Stimulated activated CD4-positive, alpha-beta T cell treated with anti-CD3 and anti-CD28 coated beads, Interleukin-1b, Interleukin-23, amount 100 ng/mL, for 24 hours (primary cell): ENCODE data around the gene CELF1.

Experiments used
- DNase-seq, 4 experiments: peaks; one replicate each; pipeline ENCODE4 v3.0.0-alpha.2; 2020; ENCODE audit warnings: low read depth in 4 of 4, low spot score in 1 of 4

CELF1 gene

GRCh38 chr11:47511917-47512316 lies 41.0 kb downstream of the CELF1 start:
- DNase-seq = no peak

DNA sequence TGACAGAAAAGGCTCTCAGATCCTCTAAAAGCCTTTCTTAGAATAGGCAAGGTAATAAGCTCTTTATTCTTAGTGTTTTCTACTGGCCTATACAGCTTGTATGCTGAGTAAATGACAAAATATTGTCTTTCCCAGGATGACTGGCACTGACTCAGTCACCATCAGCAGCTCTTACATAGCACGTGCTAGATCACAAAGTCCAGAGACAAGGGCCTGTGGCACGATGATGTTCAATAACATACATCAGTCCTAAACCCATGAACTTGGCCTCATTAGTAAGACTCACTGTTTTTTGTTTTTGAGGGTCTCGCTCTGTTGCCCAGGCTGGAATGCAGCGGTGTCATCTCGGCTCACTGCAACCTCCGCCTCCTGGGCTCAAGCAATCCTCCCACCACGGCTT lies 42.7 kb downstream of the CELF1 start:
- no peak for DNase-seq

GRCh38 chr11:47509077-47509536 lies 43.8 kb downstream of the CELF1 start:
- DNase-seq = no peak

DNA sequence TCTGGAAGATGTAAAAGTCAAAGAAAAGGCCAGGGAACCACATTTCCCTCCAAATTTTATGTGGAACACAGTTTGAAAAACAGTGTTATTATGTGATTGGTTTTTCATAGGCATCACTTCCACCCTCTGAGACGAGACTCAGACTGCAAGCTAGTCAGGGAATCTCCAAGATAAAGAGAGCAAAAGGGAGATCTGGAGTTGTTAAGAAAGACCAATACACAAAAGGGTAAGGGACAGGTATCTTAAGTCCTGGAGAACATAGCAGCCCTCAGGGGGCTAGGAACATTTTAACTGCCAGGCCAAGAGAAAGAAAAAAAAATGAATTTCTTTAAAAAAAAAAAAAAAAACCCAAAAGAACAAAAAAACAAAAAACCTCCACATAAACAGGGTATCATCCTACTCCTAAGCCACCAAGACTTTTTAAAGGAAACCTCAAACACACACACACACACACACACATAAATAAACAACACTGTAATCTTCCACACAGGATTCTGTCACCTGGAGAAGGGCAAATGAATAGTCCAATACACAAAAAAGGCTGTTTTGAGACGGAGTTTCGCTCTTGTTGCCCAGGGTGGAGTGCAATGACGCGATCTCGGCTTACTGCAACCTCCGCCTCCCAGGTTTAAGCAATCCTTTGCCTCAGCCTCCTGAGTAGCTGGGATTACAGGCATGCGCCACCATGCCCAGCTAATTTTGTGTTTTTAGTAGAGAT lies 44.5 kb downstream of the CELF1 start:
- no peak for DNase-seq

- DNase-seq = no peak
Measured at GRCh38 chr11:47507563-47508239, 45.2 kb downstream of the CELF1 start.

DNA sequence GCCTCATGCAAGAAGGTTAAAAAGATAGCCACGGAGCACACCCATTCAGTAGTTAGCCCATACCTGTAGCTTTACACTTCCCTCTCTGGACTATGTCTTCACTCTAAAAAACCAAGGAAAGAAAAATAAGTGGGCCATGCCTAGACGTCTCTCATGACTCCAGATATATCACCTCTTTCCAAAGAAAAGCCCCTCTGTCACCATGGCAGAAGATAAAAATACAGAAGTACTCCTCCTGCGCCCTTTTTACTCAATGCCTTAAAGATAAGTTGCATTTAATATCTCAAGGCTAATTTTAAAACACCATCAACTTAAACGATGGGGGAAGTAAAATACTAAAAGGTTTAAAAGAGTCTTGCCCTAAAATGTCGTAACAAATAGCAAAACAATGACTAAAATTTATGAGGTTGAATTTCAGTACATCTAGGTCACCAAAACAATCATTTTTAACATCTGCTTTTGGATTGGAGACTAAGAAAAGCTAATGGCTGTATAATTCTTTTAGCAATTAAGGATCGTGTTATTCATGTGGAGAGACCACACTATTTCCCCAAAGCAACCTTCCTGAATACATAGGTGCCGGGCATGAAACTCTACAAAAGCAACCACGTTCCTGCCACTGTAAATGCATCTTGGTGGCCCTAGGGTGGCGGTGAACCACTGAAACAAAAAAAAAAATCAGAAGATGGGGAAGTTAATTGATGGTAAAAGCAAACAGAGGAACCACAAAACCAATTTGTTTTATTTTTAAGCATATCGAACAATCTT lies 46.0 kb downstream of the CELF1 start:
- no peak for DNase-seq

GRCh38 chr11:47506373-47506772 lies 46.6 kb downstream of the CELF1 start:
- DNase-seq = no peak

- no peak for DNase-seq
Measured at GRCh38 chr11:47504910-47505309, 48.0 kb downstream of the CELF1 start.

DNA sequence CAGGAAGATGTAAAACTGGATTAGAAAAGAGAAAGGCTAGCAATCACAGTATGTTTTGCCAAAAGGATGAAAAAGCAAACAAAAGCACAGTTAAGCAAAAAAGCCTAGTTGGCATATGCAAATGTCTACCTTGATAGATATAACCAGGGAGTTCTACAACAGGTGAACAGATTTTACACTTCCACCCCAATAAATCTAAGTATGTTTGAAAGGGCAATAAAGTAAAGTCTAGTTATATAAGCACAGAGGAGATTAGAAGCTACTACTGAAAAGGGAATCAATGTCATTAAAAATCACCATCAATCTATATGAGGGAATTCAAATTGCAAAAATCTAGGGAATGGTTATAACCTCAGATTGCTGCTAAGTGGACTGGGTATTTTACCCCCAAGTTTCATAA lies 49.7 kb downstream of the CELF1 start:
- no peak for DNase-seq

DNA sequence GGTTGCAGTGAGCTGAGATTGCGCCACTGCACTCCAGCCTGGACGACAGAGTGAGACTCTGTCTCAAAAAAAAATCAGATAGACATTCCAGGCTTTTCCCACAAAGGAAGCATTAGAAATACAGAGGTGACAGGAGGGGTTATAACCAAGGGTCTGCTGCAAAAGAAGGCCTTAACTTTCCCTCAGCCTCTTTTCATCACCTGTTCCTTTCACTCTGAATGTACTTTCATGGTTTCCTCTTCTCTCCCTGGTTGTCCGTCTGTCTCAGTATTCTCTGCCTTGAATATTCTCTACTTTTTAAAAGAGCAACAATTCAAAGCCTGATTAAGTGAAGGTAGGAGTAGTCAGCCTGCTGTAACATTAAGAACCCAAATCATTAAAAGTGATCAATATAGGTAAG lies 50.2 kb downstream of the CELF1 start:
- DNase-seq = no peak

GRCh38 chr11:47501101-47501500 lies 51.8 kb downstream of the CELF1 start:
- no peak for DNase-seq

DNA sequence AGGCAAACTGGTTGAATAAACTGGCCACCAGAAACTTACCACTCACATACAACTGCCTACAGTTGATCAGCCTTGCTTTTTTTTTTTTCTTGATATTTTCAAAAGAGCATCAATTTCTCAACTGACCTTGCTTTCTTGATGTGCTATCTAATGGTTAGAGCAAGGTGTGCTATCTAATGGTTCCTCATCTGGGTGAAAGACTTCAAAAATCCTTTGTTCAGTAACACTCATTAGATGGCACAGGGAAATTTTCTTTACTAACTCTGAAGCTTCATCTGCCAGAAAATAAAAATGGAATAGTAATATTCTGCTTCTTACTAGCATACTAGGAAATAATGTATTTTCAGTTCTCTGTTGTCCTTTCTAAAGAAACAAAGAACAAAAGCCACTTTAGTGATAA lies 52.8 kb downstream of the CELF1 start:
- DNase-seq = no peak

GRCh38 chr11:47499614-47500013 lies 53.3 kb downstream of the CELF1 start:
- no peak for DNase-seq

- DNase-seq = no peak
Measured at GRCh38 chr11:47499161-47499560, 53.8 kb downstream of the CELF1 start.

DNA sequence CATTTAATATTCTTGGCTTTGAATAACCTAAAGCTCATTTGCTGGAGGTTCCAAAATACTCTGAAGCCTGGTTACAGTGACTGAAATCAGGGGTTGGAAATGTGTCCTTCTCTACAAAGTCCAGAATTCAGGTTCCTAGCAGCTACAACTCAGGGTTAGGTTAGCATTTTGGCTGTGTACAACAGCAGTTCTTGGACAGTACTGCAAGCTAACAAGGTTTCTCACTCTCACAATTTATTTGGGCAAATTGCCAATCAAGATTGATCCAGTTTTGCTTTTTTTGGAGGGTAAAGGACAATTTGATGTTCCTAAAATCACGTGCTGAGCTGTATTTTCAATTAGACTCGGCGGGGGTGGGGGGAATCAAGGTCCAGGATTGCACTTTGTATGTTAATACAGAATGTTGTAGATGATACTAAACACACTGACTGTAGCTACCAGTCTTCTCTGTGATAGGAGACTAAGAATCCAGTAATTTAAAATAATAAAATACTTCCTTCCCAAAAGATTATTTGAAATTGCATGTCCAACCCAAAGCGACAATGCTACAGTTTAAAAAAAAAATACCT lies 54.3 kb downstream of the CELF1 start:
- DNase-seq = no peak

GRCh38 chr11:47498149-47498548 lies 54.8 kb downstream of the CELF1 start:
- DNase-seq = no peak

GRCh38 chr11:47496808-47497207 lies 56.1 kb downstream of the CELF1 start:
- DNase-seq = no peak

GRCh38 chr11:47495856-47496217 lies 57.1 kb downstream of the CELF1 start:
- DNase-seq = no peak

GRCh38 chr11:47495011-47495855 lies 57.7 kb downstream of the CELF1 start:
- no peak for DNase-seq

DNA sequence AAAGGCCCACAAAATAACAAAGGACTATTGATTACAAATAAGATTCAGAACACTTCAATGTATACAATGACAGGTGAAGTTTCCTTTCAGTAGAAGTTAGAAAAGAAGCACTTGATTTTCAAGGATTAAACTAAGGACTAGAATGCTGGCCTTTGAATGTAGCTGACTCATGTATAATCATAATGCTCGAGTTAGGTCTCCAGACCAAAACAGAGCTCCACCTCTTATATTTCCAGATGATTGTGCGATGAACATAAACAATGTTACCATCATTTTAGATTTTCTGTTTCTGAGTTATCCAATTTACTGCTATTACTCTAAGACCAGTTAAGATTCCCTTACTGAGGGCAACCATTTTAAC lies 63.6 kb downstream of the CELF1 start:
- DNase-seq = no peak
